Fibroblast of skin of scalp (primary cell): ENCODE results near the gene MX2.
A peak's percentile ranks its signal among the peaks of the same experiment; 100 is the strongest.
"Not testable (repeated sequence)": the region's sequence is repeated elsewhere in the genome, so short reads cannot be mapped to it uniquely, and the experiment has no call there.

ENCODE experiments used
- DNase-seq: peaks from one replicate; pipeline ENCODE4 v3.0.0-alpha.2; 2013

Gene MX2

GRCh38 chr21:41387042-41387819 is 25.4 kb downstream of the MX2 start:
- no peak for DNase-seq

GRCh38 chr21:41387824-41388223 is 26.0 kb downstream of the MX2 start:
- no peak for DNase-seq

- no peak for DNase-seq
These were observed 26.4 kb downstream of the MX2 start for GRCh38 chr21:41388259-41388658.

- no peak for DNase-seq
These were observed 28.3 kb downstream of the MX2 start for GRCh38 chr21:41390043-41390639.

GRCh38 chr21:41393876-41394465 is 32.1 kb downstream of the MX2 start:
- DNase-seq: no peak

- no peak for DNase-seq
These were observed 34.8 kb downstream of the MX2 start for GRCh38 chr21:41396558-41397075.

GRCh38 chr21:41397471-41397891 is 35.7 kb downstream of the MX2 start:
- DNase-seq: no peak

GRCh38 chr21:41398251-41398650 is 36.4 kb downstream of the MX2 start:
- no peak for DNase-seq

- no peak for DNase-seq
These were observed 37.0 kb downstream of the MX2 start for GRCh38 chr21:41398831-41399230.

- DNase-seq: no peak
These were observed 37.5 kb downstream of the MX2 start for GRCh38 chr21:41399246-41399800.

GRCh38 chr21:41402231-41402630 is 40.4 kb downstream of the MX2 start:
- no peak for DNase-seq

GRCh38 chr21:41402796-41403195 is 41.0 kb downstream of the MX2 start:
- DNase-seq: no peak

- no peak for DNase-seq
These were observed 41.5 kb downstream of the MX2 start for GRCh38 chr21:41403331-41403730.

GRCh38 chr21:41403966-41404365 is 42.1 kb downstream of the MX2 start:
- no peak for DNase-seq

- DNase-seq: no peak
These were observed 43.5 kb downstream of the MX2 start for GRCh38 chr21:41405321-41405720.

- no peak for DNase-seq
These were observed 44.5 kb downstream of the MX2 start for GRCh38 chr21:41406340-41406739.

- DNase-seq: no peak
These were observed 46.0 kb downstream of the MX2 start for GRCh38 chr21:41407541-41408460.

- no peak for DNase-seq
These were observed 48.5 kb downstream of the MX2 start for GRCh38 chr21:41410361-41410760.

GRCh38 chr21:41410767-41411448 is 49.1 kb downstream of the MX2 start:
- DNase-seq: no peak

GRCh38 chr21:41411449-41412089 is 49.7 kb downstream of the MX2 start:
- peak; percentile 24 for DNase-seq

- not testable (repeated sequence) for DNase-seq
These were observed 55.7 kb downstream of the MX2 start for GRCh38 chr21:41417505-41417904.
